GM12878 (cell line): ENCODE results near the gene PTPRD.

ENCODE experiments used
- CBFB ChIP-seq: IDR thresholded peaks from 2 replicates; pipeline ENCODE4 v1.6.1; 2016; ENCODE audit warnings: antibody characterized with exemption, low read depth
- EZH2 ChIP-seq: IDR thresholded peaks from 2 replicates; pipeline ENCODE4 v1.6.1; 2012; ENCODE audit warnings: low read depth, mild to moderate bottlenecking, control low read depth, inconsistent platforms, low read length, borderline replicate concordance; ENCODE audit not compliant: control insufficient read depth
- MYC ChIP-seq: IDR thresholded peaks from 2 replicates; pipeline ENCODE4 v1.6.1; 2011; ENCODE audit warnings: mild to moderate bottlenecking, low read length, moderate library complexity, inconsistent platforms; ENCODE audit not compliant: insufficient read depth, insufficient replicate concordance, insufficient read length, severe bottlenecking
- NFYB ChIP-seq: IDR thresholded peaks from 2 replicates; pipeline ENCODE4 v1.6.1; 2011; ENCODE audit warnings: low read depth, mild to moderate bottlenecking, low read length, improper control_type of control experiment, moderate library complexity; ENCODE audit not compliant: insufficient read depth
- POLR2A ChIP-seq: IDR thresholded peaks from 2 replicates; pipeline ENCODE4 v1.6.1; 2011; ENCODE audit warnings: low read depth, mild to moderate bottlenecking, low read length
- SP1 ChIP-seq: IDR thresholded peaks from one replicate; pipeline ENCODE4 v1.6.1; 2011; ENCODE audit warnings: low read depth, low read length
- TF ChIP-seq, protein P1 (sequence below), 3 experiments: IDR thresholded peaks in 2 of 3; conservative IDR thresholded peaks in 1 of 3; 2 replicates each; pipeline ENCODE4 v1.5.1; 2011; ENCODE audit warnings: low read depth in 3 of 3, low read length in 3 of 3, mild to moderate bottlenecking in 3 of 3, control low read depth in 2 of 3, moderate library complexity in 2 of 3, inconsistent platforms in 1 of 3, mixed read lengths in 1 of 3; ENCODE audit not compliant: control insufficient read depth in 2 of 3, insufficient read depth in 1 of 3; ENCODE audit errors: extremely low read depth in 1 of 3

GRCh38 chr9:9729082-9729481 lies 883.7 kb downstream of the PTPRD start:
- TF ChIP-seq, protein P1, sequence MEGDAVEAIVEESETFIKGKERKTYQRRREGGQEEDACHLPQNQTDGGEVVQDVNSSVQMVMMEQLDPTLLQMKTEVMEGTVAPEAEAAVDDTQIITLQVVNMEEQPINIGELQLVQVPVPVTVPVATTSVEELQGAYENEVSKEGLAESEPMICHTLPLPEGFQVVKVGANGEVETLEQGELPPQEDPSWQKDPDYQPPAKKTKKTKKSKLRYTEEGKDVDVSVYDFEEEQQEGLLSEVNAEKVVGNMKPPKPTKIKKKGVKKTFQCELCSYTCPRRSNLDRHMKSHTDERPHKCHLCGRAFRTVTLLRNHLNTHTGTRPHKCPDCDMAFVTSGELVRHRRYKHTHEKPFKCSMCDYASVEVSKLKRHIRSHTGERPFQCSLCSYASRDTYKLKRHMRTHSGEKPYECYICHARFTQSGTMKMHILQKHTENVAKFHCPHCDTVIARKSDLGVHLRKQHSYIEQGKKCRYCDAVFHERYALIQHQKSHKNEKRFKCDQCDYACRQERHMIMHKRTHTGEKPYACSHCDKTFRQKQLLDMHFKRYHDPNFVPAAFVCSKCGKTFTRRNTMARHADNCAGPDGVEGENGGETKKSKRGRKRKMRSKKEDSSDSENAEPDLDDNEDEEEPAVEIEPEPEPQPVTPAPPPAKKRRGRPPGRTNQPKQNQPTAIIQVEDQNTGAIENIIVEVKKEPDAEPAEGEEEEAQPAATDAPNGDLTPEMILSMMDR (IDR thresholded peaks at IDR 0.05 in 2 of 3, conservative IDR thresholded peaks at IDR 0.05 in 1 of 3; ENCODE audit: control insufficient read depth in 2 of 3, extremely low read depth in 1 of 3, insufficient read depth in 1 of 3, low read depth in 3 of 3, low read length in 3 of 3): no peak
- TF ChIP-seq MYC (no peak), POLR2A (no peak), NFYB (no peak), EZH2 (no peak), CBFB (no peak), SP1 (no peak)
